ENCODE data around the gene TMEM214. TPM values are rescaled to one million over a fixed set of nuclear protein-coding genes. Genes with fewer than 3 reads are reported as not detected.
A peak's percentile ranks its signal among the peaks of the same experiment; 100 is the strongest.

TMEM214 gene
- total RNA-seq: 50.3 and 50.7 TPM in 2 replicates

- H3K9me3 ChIP-seq (ENCODE audit: low read depth, low read length): no peaks in the 10 kb centered on the region
- peaks cover 33% of the 10 kb centered on the region for H3K36me3 ChIP-seq (ENCODE audit: insufficient read depth, low read length)
- peak within 1 kb of the TSS; percentile 100 for H3K4me3 ChIP-seq (ENCODE audit: insufficient read depth, low read length)
- peak; percentile 100 for DNase-seq (ENCODE audit: insufficient read length, low spot score, missing footprints)
- peaks cover 12% of the 10 kb centered on the region for H3K4me1 ChIP-seq (ENCODE audit: insufficient read depth, low read length)
- peak within 1 kb of the TSS; percentile 85 for H3K27ac ChIP-seq (ENCODE audit: low read depth, low read length)
- H3K79me2 ChIP-seq (ENCODE audit: insufficient read depth, low read length): peaks cover 70% of the 10 kb centered on the region
- H4K20me1 ChIP-seq (ENCODE audit: insufficient read depth, low read length): peaks cover 40% of the 10 kb centered on the region
- no peak for TF ChIP-seq CTCF (IDR thresholded peaks at IDR 0.05; ENCODE audit: extremely low read depth, low read depth, low read length)
- H3K4me2 ChIP-seq (ENCODE audit: insufficient read depth, low read length): peak within 1 kb of the TSS; percentile 99
- H3K27me3 ChIP-seq (ENCODE audit: insufficient read depth, low read length): no peaks in the 10 kb centered on the region
- peak within 1 kb of the TSS; percentile 92 for H2AFZ ChIP-seq (ENCODE audit: low read length)
Measured at GRCh38 chr2:27032495-27033252, at the start of gene TMEM214. TMEM214 (plus strand) TSS chr2:27032965; CDS start chr2:27033016, 51 bp downstream.

- Histone ChIP-seq H3K79me2 (ENCODE audit: insufficient read depth, low read length) (no peaks in the 10 kb centered on the region), H3K4me3 (ENCODE audit: insufficient read depth, low read length) (no peak overlapping the region), H3K9me3 (ENCODE audit: low read depth, low read length) (no peaks in the 10 kb centered on the region), H2AFZ (ENCODE audit: low read length) (no peak overlapping the region), H3K36me3 (ENCODE audit: insufficient read depth, low read length) (no peaks in the 10 kb centered on the region), H4K20me1 (ENCODE audit: insufficient read depth, low read length) (peaks cover 33% of the 10 kb centered on the region), H3K27me3 (ENCODE audit: insufficient read depth, low read length) (no peaks in the 10 kb centered on the region), H3K27ac (ENCODE audit: low read depth, low read length) (no peak overlapping the region), H3K4me2 (ENCODE audit: insufficient read depth, low read length) (no peak overlapping the region), H3K4me1 (ENCODE audit: insufficient read depth, low read length) (peaks cover 19% of the 10 kb centered on the region)
- no peak for TF ChIP-seq CTCF (IDR thresholded peaks at IDR 0.05; ENCODE audit: extremely low read depth, low read depth, low read length)
- DNase-seq (ENCODE audit: insufficient read length, low spot score, missing footprints): no peak
Measured at GRCh38 chr2:26983746-26984145, 49.0 kb upstream of the TMEM214 start.

GRCh38 chr2:26985807-26986206 lies 47.0 kb upstream of the TMEM214 start:
- Histone ChIP-seq H3K27me3 (ENCODE audit: insufficient read depth, low read length) (no peaks in the 10 kb centered on the region), H4K20me1 (ENCODE audit: insufficient read depth, low read length) (peaks cover 40% of the 10 kb centered on the region), H2AFZ (ENCODE audit: low read length) (no peak overlapping the region), H3K27ac (ENCODE audit: low read depth, low read length) (no peak overlapping the region), H3K79me2 (ENCODE audit: insufficient read depth, low read length) (no peaks in the 10 kb centered on the region), H3K4me1 (ENCODE audit: insufficient read depth, low read length) (peaks cover 20% of the 10 kb centered on the region), H3K36me3 (ENCODE audit: insufficient read depth, low read length) (no peaks in the 10 kb centered on the region), H3K9me3 (ENCODE audit: low read depth, low read length) (no peaks in the 10 kb centered on the region), H3K4me3 (ENCODE audit: insufficient read depth, low read length) (no peak overlapping the region), H3K4me2 (ENCODE audit: insufficient read depth, low read length) (no peak overlapping the region)
- no peak for TF ChIP-seq CTCF (IDR thresholded peaks at IDR 0.05; ENCODE audit: extremely low read depth, low read depth, low read length)
- DNase-seq (ENCODE audit: insufficient read length, low spot score, missing footprints): no peak

GRCh38 chr2:26986576-26986975 lies 46.2 kb upstream of the TMEM214 start:
- no peak for TF ChIP-seq CTCF (IDR thresholded peaks at IDR 0.05; ENCODE audit: extremely low read depth, low read depth, low read length)
- peaks cover 41% of the 10 kb centered on the region for H4K20me1 ChIP-seq (ENCODE audit: insufficient read depth, low read length)

More at GRCh38 chr2:26986576-26986975, 46.2 kb upstream of the TMEM214 start:
- Histone ChIP-seq H3K9me3 (ENCODE audit: low read depth, low read length) (no peaks in the 10 kb centered on the region), H3K4me3 (ENCODE audit: insufficient read depth, low read length) (no peak overlapping the region), H3K79me2 (ENCODE audit: insufficient read depth, low read length) (no peaks in the 10 kb centered on the region), H3K27me3 (ENCODE audit: insufficient read depth, low read length) (no peaks in the 10 kb centered on the region), H3K27ac (ENCODE audit: low read depth, low read length) (no peak overlapping the region), H3K4me2 (ENCODE audit: insufficient read depth, low read length) (no peak overlapping the region), H3K4me1 (ENCODE audit: insufficient read depth, low read length) (peaks cover 24% of the 10 kb centered on the region), H3K36me3 (ENCODE audit: insufficient read depth, low read length) (no peaks in the 10 kb centered on the region), H2AFZ (ENCODE audit: low read length) (no peak overlapping the region)
- no peak for DNase-seq (ENCODE audit: insufficient read length, low spot score, missing footprints)
